Prostate gland (tissue), 2 donors: ENCODE data around the gene SYCE3. TPM values are rescaled to one million over a fixed set of nuclear protein-coding genes. Genes with fewer than 3 reads are reported as not detected.
"Not testable (repeated sequence)": the region's sequence is repeated elsewhere in the genome, so short reads cannot be mapped to it uniquely, and the experiment has no call there.

Source experiments
- DNase-seq: peaks from one replicate; pipeline ENCODE4 v3.0.0-alpha.2; 2019; ENCODE audit warnings: low spot score
- H3K27ac ChIP-seq, 2 donors: fragments of 200-600 bp; sonication (generic); 2 replicates each; pipeline ENCODE4 v1.5.1; 2017 to 2019
- H3K27me3 ChIP-seq: fragments of 200-600 bp; sonication (generic); replicated peaks from 2 replicates; pipeline ENCODE4 v1.5.1; 2019; ENCODE audit not compliant: insufficient read depth
- H3K36me3 ChIP-seq, 2 donors: fragments of 200-600 bp; sonication (generic); 1 replicate in 1 of 2; 2 replicates in 1 of 2; pipeline versions ENCODE4 v1.5.1 to v1.8.1; 2017 to 2019
- H3K4me1 ChIP-seq: fragments of 200-600 bp; sonication (generic); replicated peaks from 2 replicates; pipeline ENCODE4 v1.5.1; 2019
- H3K4me3 ChIP-seq, 2 donors: fragments of 200-600 bp; sonication (generic); 2 replicates each; pipeline ENCODE4 v1.5.1; 2017 to 2019
- H3K9me3 ChIP-seq: fragments of 200-600 bp; sonication (generic); 2 replicates; pipeline ENCODE4 v1.5.1; 2017
- POLR2A ChIP-seq: fragments of 450-650 bp; IDR thresholded peaks from one replicate; pipeline ENCODE4 v1.6.1; 2016; ENCODE audit warnings: antibody characterized with exemption, mild to moderate bottlenecking
- POLR2AphosphoS5 ChIP-seq: sonication (generic); formaldehyde crosslinking; IDR thresholded peaks from one replicate; pipeline ENCODE4 v1.6.1; 2017; ENCODE audit warnings: antibody characterized with exemption
- WGBS: methylation state at CpG from one replicate; pipeline ENCODE4 v1.1.5; 2018; 5-methylcytosine and 5-hydroxymethylcytosine counted together
- intact Hi-C: fragments of 100-400 bp; cut with DNase I; formaldehyde crosslinking; loops from one replicate; pipeline ENCODE4 v1.14.2; 2022
- total RNA-seq, 2 donors: library from RNA; depleted of rRNA; stranded (reverse); fragments of >200 nt; gene quantifications; one replicate each; pipeline ENCODE4 v1.1.0, GENCODE V29; 2016
- TF ChIP-seq, protein P1 (sequence below), 4 experiments: fragments of 200-600 bp in 2 of 4; fragments of 450-650 bp in 2 of 4; sonication (generic) in 2 of 4; IDR thresholded peaks; 1 replicate in 3 of 4; 2 replicates in 1 of 4; pipeline ENCODE4 v1.5.1; 2016 to 2019; ENCODE audit warnings: antibody characterized with exemption in 4 of 4, mild to moderate bottlenecking in 2 of 4, moderate library complexity in 2 of 4

Gene SYCE3
- total RNA-seq, 2 donors from 2014 or later: 10.2 TPM; not detected in 1

DNA sequence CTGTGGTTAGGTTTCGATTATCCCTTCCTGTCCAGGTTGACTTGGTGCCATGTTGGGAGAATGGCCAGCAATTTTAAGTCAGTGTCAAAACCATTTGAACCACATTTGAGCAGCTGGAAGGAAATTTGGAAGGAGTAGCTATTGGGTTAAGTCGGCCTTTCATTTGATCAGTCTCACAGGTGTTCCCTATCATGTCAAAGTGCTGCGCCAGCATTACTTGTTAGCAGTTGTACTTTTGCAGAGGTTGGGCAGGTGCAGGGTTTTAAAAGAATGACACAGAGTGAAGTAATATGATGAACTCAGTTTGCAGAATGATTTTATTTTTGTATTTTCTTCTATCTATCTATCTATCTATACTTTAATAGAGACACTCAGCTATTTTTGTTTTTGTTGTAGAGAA lies 26.5 kb downstream of the SYCE3 start:
- no peak overlapping the region for H3K4me3 ChIP-seq
- H3K4me1 ChIP-seq: peaks cover 4% of the 10 kb centered on the region
- no peaks in the 10 kb centered on the region for H3K36me3 ChIP-seq
- DNase-seq: no peak
- no peaks in the 10 kb centered on the region for H3K9me3 ChIP-seq
- no peak overlapping the region for H3K27ac ChIP-seq
- WGBS: 73% methylated on average over 3 of the region's 3 CpGs
- H3K27me3 ChIP-seq: no peaks in the 10 kb centered on the region
- intact Hi-C loops: no loop called here
- no peak for TF ChIP-seq POLR2AphosphoS5
- TF ChIP-seq, protein P1, sequence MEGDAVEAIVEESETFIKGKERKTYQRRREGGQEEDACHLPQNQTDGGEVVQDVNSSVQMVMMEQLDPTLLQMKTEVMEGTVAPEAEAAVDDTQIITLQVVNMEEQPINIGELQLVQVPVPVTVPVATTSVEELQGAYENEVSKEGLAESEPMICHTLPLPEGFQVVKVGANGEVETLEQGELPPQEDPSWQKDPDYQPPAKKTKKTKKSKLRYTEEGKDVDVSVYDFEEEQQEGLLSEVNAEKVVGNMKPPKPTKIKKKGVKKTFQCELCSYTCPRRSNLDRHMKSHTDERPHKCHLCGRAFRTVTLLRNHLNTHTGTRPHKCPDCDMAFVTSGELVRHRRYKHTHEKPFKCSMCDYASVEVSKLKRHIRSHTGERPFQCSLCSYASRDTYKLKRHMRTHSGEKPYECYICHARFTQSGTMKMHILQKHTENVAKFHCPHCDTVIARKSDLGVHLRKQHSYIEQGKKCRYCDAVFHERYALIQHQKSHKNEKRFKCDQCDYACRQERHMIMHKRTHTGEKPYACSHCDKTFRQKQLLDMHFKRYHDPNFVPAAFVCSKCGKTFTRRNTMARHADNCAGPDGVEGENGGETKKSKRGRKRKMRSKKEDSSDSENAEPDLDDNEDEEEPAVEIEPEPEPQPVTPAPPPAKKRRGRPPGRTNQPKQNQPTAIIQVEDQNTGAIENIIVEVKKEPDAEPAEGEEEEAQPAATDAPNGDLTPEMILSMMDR (IDR thresholded peaks at IDR 0.05): no peak

DNA sequence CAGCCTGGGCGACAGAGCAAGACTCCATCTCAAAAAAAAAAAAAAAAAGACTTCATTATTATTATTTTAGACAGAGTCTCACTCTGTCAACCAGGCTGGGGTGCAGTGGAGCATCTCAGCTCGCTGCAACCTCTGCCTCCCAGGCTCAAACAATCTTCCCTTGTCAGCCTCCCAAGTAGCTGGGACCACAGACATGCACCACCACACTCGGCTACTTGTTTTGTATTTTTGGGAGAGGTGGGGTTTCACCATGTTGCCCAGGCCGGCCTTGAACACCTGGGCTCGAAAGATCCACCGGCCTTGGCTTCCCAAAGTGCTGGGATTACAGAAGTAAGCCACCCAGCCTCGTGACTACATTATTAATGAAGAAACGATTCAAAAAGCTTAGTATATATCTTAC lies 27.6 kb downstream of the SYCE3 start:
- Histone ChIP-seq H3K9me3 (no peaks in the 10 kb centered on the region), H3K4me1 (peaks cover 8% of the 10 kb centered on the region), H3K36me3 (no peaks in the 10 kb centered on the region), H3K27ac (no peak overlapping the region), H3K4me3 (no peak overlapping the region), H3K27me3 (no peaks in the 10 kb centered on the region)
- WGBS: 90% methylated on average over 8 of the region's 8 CpGs
- no peak for DNase-seq
- TF ChIP-seq POLR2AphosphoS5: no peak
- intact Hi-C loops: no loop called here

DNA sequence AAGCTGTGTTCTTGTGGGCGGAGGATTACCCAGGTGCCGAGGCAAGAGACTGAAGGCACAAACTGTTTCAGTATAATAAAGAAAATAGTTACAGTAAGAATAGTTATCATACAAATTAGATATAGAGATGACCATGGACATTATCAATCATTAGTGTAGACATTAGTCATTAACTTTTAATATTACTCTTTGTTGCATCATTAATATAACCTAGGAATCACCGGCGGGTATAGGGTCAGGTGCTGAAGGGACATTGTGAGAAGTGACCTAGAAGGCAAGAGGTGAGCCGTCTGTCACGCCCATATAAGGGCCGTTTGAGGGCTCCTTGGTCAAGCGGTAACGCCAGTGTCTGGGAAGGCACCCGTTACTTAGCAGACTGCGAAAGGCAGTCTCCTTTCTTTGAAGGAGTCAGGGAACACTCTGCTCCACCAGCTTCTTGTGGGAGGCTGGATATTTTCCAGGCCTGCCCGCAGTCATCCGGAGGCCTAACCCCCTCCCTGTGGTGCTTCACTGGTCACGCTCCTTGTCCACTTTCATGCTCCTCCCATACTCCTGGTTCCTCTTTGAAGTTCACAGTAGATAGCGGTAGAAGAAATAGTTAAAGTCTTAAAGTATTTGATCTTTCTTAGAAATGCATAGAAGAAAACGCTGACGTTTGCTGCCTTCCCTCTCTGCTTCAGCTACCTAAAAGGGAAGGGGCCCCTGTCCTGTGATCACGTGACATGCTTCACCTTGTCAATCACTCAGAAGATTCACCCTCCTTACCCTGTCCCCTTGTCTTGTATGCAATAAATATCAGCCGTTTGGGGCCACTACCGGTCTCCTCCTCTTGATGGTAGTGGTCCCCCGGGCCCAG lies 28.6 kb downstream of the SYCE3 start:
- intact Hi-C loops, H3K27me3 ChIP-seq, H3K36me3 ChIP-seq, H3K4me1 ChIP-seq, DNase-seq, H3K9me3 ChIP-seq, H3K4me3 ChIP-seq: not testable (repeated sequence)
- H3K27ac ChIP-seq: peak overlapping the region in 1 of 2 donors; percentile 42
- 37% methylated on average over 21 of the region's 21 CpGs for WGBS

DNA sequence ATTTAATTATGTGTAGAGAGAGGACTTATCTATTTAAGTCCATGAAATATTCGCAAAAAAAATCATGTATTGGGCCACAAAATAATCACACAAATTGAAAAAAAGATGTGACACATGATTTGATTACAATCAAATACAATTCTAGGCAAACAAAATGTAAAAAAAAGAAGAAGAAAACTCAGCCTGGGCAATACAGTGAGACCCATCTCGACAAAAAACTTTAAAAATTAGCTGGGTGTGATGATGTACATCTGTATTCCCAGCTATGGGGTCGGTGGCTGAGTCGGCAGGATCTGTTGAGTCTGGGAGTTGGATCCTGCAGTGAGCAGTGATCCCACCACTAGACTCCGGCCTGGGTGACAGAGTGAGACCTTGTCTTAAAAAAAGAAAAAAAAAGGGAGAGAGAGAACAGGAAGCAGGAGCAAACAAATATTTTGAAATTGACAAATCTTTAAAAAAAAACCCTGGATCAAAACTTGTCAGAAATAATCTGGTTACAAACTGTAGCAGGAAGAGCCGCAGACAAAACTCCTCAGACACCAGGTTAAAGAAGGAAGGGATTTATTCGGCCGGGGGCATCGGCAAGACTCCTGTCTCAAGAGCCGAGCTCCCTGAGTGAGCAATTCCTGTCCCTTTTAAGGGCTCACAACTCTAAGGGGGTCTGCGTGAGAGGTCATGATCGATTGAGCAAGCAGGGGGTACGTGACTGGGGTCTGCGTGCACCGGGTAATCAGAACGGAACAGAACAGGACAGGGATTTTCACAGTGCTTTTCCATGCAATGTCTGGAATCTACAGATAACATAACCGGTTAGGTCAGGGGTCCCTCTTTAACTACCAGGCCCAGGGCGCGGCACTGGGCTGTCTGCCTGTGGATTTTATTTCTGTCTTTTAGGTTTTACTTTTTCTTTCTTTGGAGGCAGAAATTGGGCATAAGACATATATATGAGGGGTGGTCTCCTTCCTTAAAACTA lies 29.6 kb downstream of the SYCE3 start:
- intact Hi-C loops: no loop called here
- H3K27ac ChIP-seq: peak overlapping the region; percentile 65 to 83
- no peak for DNase-seq
- no peaks in the 10 kb centered on the region for H3K27me3 ChIP-seq
- no peak overlapping the region for H3K4me3 ChIP-seq
- WGBS: 65% methylated on average over 19 of the region's 19 CpGs
- peaks cover 8% of the 10 kb centered on the region for H3K4me1 ChIP-seq
- TF ChIP-seq, protein P1 (IDR thresholded peaks at IDR 0.05): no peak
- no peak for TF ChIP-seq POLR2A
- no peak for TF ChIP-seq POLR2AphosphoS5
- H3K36me3 ChIP-seq: no peaks in the 10 kb centered on the region
- no peaks in the 10 kb centered on the region for H3K9me3 ChIP-seq

DNA sequence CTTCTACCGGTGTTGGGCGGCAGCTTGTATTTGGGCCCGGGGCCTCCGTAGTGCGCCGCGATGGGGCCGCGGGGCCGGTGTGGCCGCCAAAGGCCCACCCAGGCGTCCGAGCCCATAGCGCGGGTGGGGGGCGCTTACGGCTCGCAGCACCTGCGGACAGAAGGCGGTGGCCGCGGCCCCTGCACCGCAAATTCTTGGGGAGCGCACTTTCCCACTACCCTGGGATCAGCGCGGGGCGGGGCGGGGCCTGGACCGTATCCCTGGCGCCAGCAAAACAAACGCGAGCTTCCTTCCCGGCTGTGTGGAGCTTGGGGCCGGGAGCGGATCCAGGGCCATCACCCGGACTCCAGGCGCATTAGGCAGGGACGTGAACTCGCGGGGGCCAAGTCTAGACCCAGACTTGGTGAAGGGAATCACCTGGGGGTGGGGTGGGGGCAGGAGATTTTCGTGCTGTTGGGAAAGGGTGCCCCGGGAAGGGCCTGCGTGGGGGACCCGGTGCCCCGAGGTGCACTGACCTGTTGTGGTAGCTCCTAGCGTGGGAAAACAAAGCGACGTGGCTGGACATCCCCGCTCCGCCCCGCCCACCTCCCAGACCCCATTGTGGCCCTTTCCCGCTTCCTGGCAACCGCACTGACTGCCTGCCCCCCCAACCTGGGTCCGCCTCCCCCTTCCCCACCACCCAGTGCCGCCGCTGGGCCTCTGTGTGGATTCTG lies 30.6 kb downstream of the SYCE3 start:
- 4% methylated on average over 34 of the region's 56 CpGs for WGBS
- no peaks in the 10 kb centered on the region for H3K36me3 ChIP-seq
- peak overlapping the region; percentile 65 to 83 for H3K27ac ChIP-seq
- no peaks in the 10 kb centered on the region for H3K27me3 ChIP-seq
- intact Hi-C loops: no loop called here
- H3K9me3 ChIP-seq: no peaks in the 10 kb centered on the region
- peak overlapping the region; percentile 36 to 43 for H3K4me3 ChIP-seq
- peaks cover 8% of the 10 kb centered on the region for H3K4me1 ChIP-seq
- TF ChIP-seq POLR2AphosphoS5 (peak; percentile 50), POLR2A (peak; percentile 66)
- TF ChIP-seq, protein P1 (IDR thresholded peaks at IDR 0.05): no peak
- DNase-seq: peak; percentile 74
